Measurements from ENCODE around the gene TCERG1L.

TCERG1L gene

GRCh38 chr10:131173484-131174210 lies 137.9 kb downstream of the TCERG1L start:
- no peaks in the 10 kb centered on the region for H3K9me2 ChIP-seq (replicated peaks; ENCODE audit: low read depth, low read length)
- TF ChIP-seq EZH2phosphoT487 (IDR thresholded peaks at IDR 0.05; ENCODE audit: borderline replicate concordance) (no peak), CTCF (conservative IDR thresholded peaks at IDR 0.05; ENCODE audit: low read length) (no peak)
- peaks cover 20% of the 10 kb centered on the region; the same call in 1 of the 2 replicates for H3K9me3 ChIP-seq (ENCODE audit: insufficient read depth, low read depth, low read length)
- no peaks in the 10 kb centered on the region for H3K36me3 ChIP-seq (ENCODE audit: insufficient read depth, low read length)
- no peak overlapping the region for H3K9ac ChIP-seq (ENCODE audit: low read depth, low read length, poor library complexity, severe bottlenecking)
- H3K27me3 ChIP-seq (ENCODE audit: insufficient read depth, low read length, poor library complexity, severe bottlenecking): no peaks in the 10 kb centered on the region
- no peak overlapping the region for H2AFZ ChIP-seq (ENCODE audit: low read length)
- no peak overlapping the region for H3K4me3 ChIP-seq (ENCODE audit: low read length, poor library complexity, severe bottlenecking)
- no peaks in the 10 kb centered on the region for H3F3A ChIP-seq (ENCODE audit: low read depth)
- H3K79me2 ChIP-seq (ENCODE audit: insufficient read depth, low read length): no peaks in the 10 kb centered on the region
- no peak overlapping the region for H3K4me2 ChIP-seq (ENCODE audit: low read depth, low read length, poor library complexity, severe bottlenecking)
- no peaks in the 10 kb centered on the region for H3K4me1 ChIP-seq (ENCODE audit: insufficient read depth, low read length, poor library complexity, severe bottlenecking)
- H4K20me1 ChIP-seq (ENCODE audit: insufficient read depth, low read length, poor library complexity, severe bottlenecking): no peaks in the 10 kb centered on the region

GRCh38 chr10:131172433-131172832 lies 139.1 kb downstream of the TCERG1L start:
- Histone ChIP-seq H3K4me3 (ENCODE audit: low read length, poor library complexity, severe bottlenecking) (no peak overlapping the region), H3K27me3 (ENCODE audit: insufficient read depth, low read length, poor library complexity, severe bottlenecking) (no peaks in the 10 kb centered on the region), H3K79me2 (ENCODE audit: insufficient read depth, low read length) (no peaks in the 10 kb centered on the region), H3F3A (ENCODE audit: low read depth) (no peaks in the 10 kb centered on the region), H3K4me1 (ENCODE audit: insufficient read depth, low read length, poor library complexity, severe bottlenecking) (no peaks in the 10 kb centered on the region), H4K20me1 (ENCODE audit: insufficient read depth, low read length, poor library complexity, severe bottlenecking) (no peaks in the 10 kb centered on the region), H3K4me2 (ENCODE audit: low read depth, low read length, poor library complexity, severe bottlenecking) (no peak overlapping the region), H3K9ac (ENCODE audit: low read depth, low read length, poor library complexity, severe bottlenecking) (no peak overlapping the region), H3K9me3 (ENCODE audit: insufficient read depth, low read depth, low read length) (peaks cover 19% of the 10 kb centered on the region; the same call in 1 of the 2 replicates), H3K36me3 (ENCODE audit: insufficient read depth, low read length) (no peaks in the 10 kb centered on the region), H3K9me2 (replicated peaks; ENCODE audit: low read depth, low read length) (no peaks in the 10 kb centered on the region), H2AFZ (ENCODE audit: low read length) (no peak overlapping the region)
- TF ChIP-seq EZH2phosphoT487 (IDR thresholded peaks at IDR 0.05; ENCODE audit: borderline replicate concordance) (no peak), CTCF (conservative IDR thresholded peaks at IDR 0.05; ENCODE audit: low read length) (no peak)

- Histone ChIP-seq H3K9me2 (replicated peaks; ENCODE audit: low read depth, low read length) (no peaks in the 10 kb centered on the region), H2AFZ (ENCODE audit: low read length) (no peak overlapping the region), H3K79me2 (ENCODE audit: insufficient read depth, low read length) (no peaks in the 10 kb centered on the region), H3K27me3 (ENCODE audit: insufficient read depth, low read length, poor library complexity, severe bottlenecking) (no peaks in the 10 kb centered on the region), H3K9me3 (ENCODE audit: insufficient read depth, low read depth, low read length) (peaks cover 6% of the 10 kb centered on the region; the same call in 1 of the 2 replicates), H3F3A (ENCODE audit: low read depth) (no peaks in the 10 kb centered on the region), H4K20me1 (ENCODE audit: insufficient read depth, low read length, poor library complexity, severe bottlenecking) (no peaks in the 10 kb centered on the region), H3K4me1 (ENCODE audit: insufficient read depth, low read length, poor library complexity, severe bottlenecking) (no peaks in the 10 kb centered on the region), H3K9ac (ENCODE audit: low read depth, low read length, poor library complexity, severe bottlenecking) (no peak overlapping the region), H3K4me3 (ENCODE audit: low read length, poor library complexity, severe bottlenecking) (no peak overlapping the region), H3K36me3 (ENCODE audit: insufficient read depth, low read length) (no peaks in the 10 kb centered on the region), H3K4me2 (ENCODE audit: low read depth, low read length, poor library complexity, severe bottlenecking) (no peak overlapping the region)
- no peak for TF ChIP-seq CTCF (conservative IDR thresholded peaks at IDR 0.05; ENCODE audit: low read length)
- TF ChIP-seq EZH2phosphoT487 (IDR thresholded peaks at IDR 0.05; ENCODE audit: borderline replicate concordance): no peak
These were observed 142.4 kb downstream of the TCERG1L start for GRCh38 chr10:131169146-131169545.
